Psoas muscle (tissue), 8 donors: ENCODE measurements around the gene SLC44A3. TPM values are rescaled to one million over a fixed set of nuclear protein-coding genes. Genes with fewer than 3 reads are reported as not detected.

Source experiments
- ATAC-seq, 4 donors: fragments of 200-7000 bp; cut with Tn5 transposase; one replicate each; pipeline ENCODE4 v1.9.1; 2020; ENCODE audit warnings: moderate library complexity in 3 of 4, mild to moderate bottlenecking in 2 of 4
- DNase-seq, 2 donors: peaks; one replicate each; pipeline ENCODE4 v3.0.0-alpha.2; 2020
- H3K27ac ChIP-seq: fragments of 200-600 bp; one replicate; pipeline ENCODE4 v1.8.0; 2022
- H3K27me3 ChIP-seq, 3 donors: fragments of 200-600 bp in 1 of 3; one replicate each; pipeline versions ENCODE4 v1.6.1 to v1.8.0; 2013 to 2022; ENCODE audit warnings: low read length in 2 of 3, mild to moderate bottlenecking in 2 of 3, moderate library complexity in 1 of 3; ENCODE audit not compliant: insufficient read depth in 3 of 3
- H3K36me3 ChIP-seq, 2 donors: fragments of 200-600 bp in 1 of 2; one replicate each; pipeline versions ENCODE4 v1.6.1 to v1.8.0; 2013 to 2022; ENCODE audit warnings: low read depth in 1 of 2, mild to moderate bottlenecking in 1 of 2, moderate library complexity in 1 of 2; ENCODE audit not compliant: insufficient read depth in 1 of 2
- H3K4me1 ChIP-seq: fragments of 200-600 bp; one replicate; pipeline ENCODE4 v1.8.0; 2022
- H3K4me3 ChIP-seq: fragments of 200-600 bp; one replicate; pipeline ENCODE4 v1.8.0; 2022; ENCODE audit warnings: mild to moderate bottlenecking
- H3K9me3 ChIP-seq: fragments of 200-600 bp; one replicate; pipeline ENCODE4 v1.8.0; 2022
- WGBS, 3 donors: extraction: QIAGEN DNeasy Blood & Tissue Kit; methylation state at CpG; one replicate each; pipeline versions ENCODE4 v1.1.6 to v1.1.7; 2013; 5-methylcytosine and 5-hydroxymethylcytosine counted together
- intact Hi-C, 2 donors: fragments of 100-400 bp; cut with DNase I; formaldehyde crosslinking; loops; one replicate each; pipeline versions ENCODE4 v1.11.0 to v1.14.2; 2022
- polyA plus RNA-seq, 3 donors: library from polyadenylated mRNA; stranded (reverse); fragments of 200-250 nt; gene quantifications; one replicate each; pipeline ENCODE4 v1.2.3, GENCODE V29; 2013
- total RNA-seq, 4 donors: library from RNA; stranded (reverse); fragmentation: NEBNext Ultra II Directional in 2 of 4; extraction: Animal tissue kit (Norgen Biotek cat#: 25700) in 2 of 4; gene quantifications; one replicate each; pipeline versions ENCODE4 v1.2.1 to v1.2.4, GENCODE V29; 2021 to 2023
- TF ChIP-seq, protein P1 (sequence below): fragments of 200-600 bp; IDR thresholded peaks from one replicate; pipeline ENCODE4 v1.8.0; 2022; ENCODE audit warnings: antibody characterized with exemption
- donor health status: healthy with polysubstance abuse.
- donor health status: DM: no; HTN: no; CAD: no; lungs with moderate emphysema.
- donor health status: Bipolar disorder and iron deficiency.
- donor health status: healthy.
- donor health status: DM: yes; HTN: yes; CAD: no.
- donor health status: DM: no; HTN: no; CAD: no.
- donor health status: DM: no; HTN: no; CAD: no.
- donor health status: DM: yes; HTN: yes; CAD: no.

Gene SLC44A3
- total and polyA plus RNA-seq, 7 donors: 0.04 to 0.58 (median 0.32) TPM; not detected in 2

DNA sequence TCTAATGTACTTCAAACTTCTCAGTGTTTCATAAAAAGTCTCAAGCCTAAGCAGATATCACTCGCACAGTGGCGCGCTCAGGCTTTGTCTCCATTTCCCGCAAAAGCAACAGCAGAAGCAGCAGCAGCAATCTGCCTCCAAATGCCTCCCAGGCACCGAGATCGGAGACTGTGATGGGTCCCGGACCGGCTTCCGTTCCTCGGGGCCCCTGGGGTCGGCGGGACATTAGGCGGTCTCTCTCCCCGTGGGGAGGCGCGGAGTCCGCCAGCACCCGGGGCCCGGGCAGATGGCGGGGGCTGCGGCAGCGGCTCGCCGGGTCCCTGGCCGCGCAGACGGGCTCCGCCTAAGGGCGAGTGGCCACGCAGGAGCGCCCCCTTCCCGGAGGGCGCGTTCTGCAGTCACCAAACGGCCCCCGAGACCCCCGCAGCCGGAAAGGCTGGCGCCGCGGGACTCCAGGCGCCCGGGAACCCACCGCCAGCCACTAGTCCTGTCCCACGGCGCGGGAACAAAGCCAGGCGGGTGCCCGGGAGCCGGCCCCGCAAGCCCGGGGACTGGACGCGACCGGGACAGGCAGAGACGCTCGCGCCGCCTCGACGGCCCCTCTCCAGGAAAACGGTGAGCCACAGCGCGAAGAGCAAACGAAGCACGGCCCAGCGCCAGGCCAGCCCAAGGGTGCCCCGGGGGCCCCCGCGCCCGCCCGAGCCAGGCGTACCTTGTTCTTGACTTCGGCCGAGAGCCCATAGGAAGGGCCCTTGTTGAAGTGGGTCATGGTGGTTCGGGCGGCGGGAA is 106.2 kb downstream of the SLC44A3 start:
- peaks cover 0 to 67% (median 21%) of the 10 kb centered on the region in 3 donors for H3K27me3 ChIP-seq
- WGBS, 3 donors: 0 to 1% (median 0%) methylated on average over 61 to 78 of the region's 78 CpGs
- TF ChIP-seq, protein P1, sequence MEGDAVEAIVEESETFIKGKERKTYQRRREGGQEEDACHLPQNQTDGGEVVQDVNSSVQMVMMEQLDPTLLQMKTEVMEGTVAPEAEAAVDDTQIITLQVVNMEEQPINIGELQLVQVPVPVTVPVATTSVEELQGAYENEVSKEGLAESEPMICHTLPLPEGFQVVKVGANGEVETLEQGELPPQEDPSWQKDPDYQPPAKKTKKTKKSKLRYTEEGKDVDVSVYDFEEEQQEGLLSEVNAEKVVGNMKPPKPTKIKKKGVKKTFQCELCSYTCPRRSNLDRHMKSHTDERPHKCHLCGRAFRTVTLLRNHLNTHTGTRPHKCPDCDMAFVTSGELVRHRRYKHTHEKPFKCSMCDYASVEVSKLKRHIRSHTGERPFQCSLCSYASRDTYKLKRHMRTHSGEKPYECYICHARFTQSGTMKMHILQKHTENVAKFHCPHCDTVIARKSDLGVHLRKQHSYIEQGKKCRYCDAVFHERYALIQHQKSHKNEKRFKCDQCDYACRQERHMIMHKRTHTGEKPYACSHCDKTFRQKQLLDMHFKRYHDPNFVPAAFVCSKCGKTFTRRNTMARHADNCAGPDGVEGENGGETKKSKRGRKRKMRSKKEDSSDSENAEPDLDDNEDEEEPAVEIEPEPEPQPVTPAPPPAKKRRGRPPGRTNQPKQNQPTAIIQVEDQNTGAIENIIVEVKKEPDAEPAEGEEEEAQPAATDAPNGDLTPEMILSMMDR: peak; percentile 4
- DNase-seq (peak; percentile 60 to 69), ATAC-seq (peak; percentile 43 to 66 (median 48))
- H3K9me3 ChIP-seq: no peaks in the 10 kb centered on the region
- intact Hi-C loops: loop anchor here in 1 of 2 donors (2.0 to 5.0 kb wide), 3 partner anchors 46 to 116 kb away; no protein-coding TSS in a partner anchor
- no peaks in the 10 kb centered on the region for H3K36me3 ChIP-seq
- peak overlapping the region; percentile 80 for H3K27ac ChIP-seq
- H3K4me1 ChIP-seq: peaks cover 5% of the 10 kb centered on the region
- peak overlapping the region; percentile 71 for H3K4me3 ChIP-seq

DNA sequence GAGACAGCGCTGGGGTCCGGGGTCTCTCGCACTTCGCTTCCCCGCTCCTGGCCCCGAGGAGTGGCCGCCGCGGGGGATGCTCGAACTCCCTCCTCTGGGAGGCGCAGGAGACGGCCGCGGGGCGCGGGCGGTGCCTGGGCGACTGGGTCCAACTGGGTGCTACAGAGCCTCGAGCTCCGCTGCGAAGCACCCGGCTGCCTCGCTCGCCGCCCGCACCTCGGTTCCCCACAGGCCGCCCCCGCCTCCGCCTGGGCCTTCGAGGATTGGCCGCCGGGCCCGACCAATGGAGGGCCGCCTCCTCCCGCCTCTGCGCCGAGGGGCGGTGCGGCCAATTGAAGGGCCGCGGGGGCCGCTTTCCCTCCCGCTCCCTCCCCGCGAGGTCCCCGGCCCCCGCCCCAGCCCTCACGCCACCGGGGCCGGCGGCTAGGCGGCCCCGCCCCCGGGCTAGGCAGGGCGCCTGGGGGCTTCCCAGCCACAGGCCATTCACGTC is 106.8 kb downstream of the SLC44A3 start, which contains the start of gene CNN3:
TSS of gene CNN3 (minus strand) at position 196 of the 490 bp plus-strand sequence. CDS start 216 bp downstream, outside the sequence.
- 0 to 1% (median 0%) methylated on average over 27 to 57 of the region's 57 CpGs for whole genome bisulfite sequencing, 3 donors
- intact Hi-C loops: loop anchor here in 1 of 2 donors (2.0 to 5.0 kb wide), 3 partner anchors 45 to 115 kb away; no protein-coding TSS in a partner anchor
- TF ChIP-seq, protein P1: no peak
- DNase-seq: peak; percentile 91 to 92
- ATAC-seq: peak; percentile 80 to 88 (median 88)
- peak within 1 kb of the TSS; percentile 71 for H3K4me3 ChIP-seq
- H3K4me1 ChIP-seq: peaks cover 5% of the 10 kb centered on the region
- no peaks in the 10 kb centered on the region for H3K36me3 ChIP-seq
- H3K9me3 ChIP-seq: no peaks in the 10 kb centered on the region
- peaks cover 0 to 67% (median 21%) of the 10 kb centered on the region in 3 donors for H3K27me3 ChIP-seq
- peak within 1 kb of the TSS; percentile 80 for H3K27ac ChIP-seq

GRCh38 chr1:94927405-94928175 is 107.4 kb downstream of the SLC44A3 start:
- no peak for ATAC-seq
- Histone ChIP-seq H3K36me3 (no peaks in the 10 kb centered on the region), H3K27me3 (peaks cover 0 to 64% (median 21%) of the 10 kb centered on the region in 3 donors), H3K27ac (peak overlapping the region; percentile 80), H3K4me1 (peaks cover 5% of the 10 kb centered on the region), H3K4me3 (peak overlapping the region; percentile 71), H3K9me3 (no peaks in the 10 kb centered on the region)
- WGBS, 3 donors: 9 to 15% (median 14%) methylated on average over 31 to 40 of the region's 40 CpGs
- TF ChIP-seq, protein P1: no peak
- DNase-seq: no peak
- intact Hi-C loops: loop anchor here in 1 of 2 donors (2.0 to 5.0 kb wide), 3 partner anchors 45 to 115 kb away; no protein-coding TSS in a partner anchor

DNA sequence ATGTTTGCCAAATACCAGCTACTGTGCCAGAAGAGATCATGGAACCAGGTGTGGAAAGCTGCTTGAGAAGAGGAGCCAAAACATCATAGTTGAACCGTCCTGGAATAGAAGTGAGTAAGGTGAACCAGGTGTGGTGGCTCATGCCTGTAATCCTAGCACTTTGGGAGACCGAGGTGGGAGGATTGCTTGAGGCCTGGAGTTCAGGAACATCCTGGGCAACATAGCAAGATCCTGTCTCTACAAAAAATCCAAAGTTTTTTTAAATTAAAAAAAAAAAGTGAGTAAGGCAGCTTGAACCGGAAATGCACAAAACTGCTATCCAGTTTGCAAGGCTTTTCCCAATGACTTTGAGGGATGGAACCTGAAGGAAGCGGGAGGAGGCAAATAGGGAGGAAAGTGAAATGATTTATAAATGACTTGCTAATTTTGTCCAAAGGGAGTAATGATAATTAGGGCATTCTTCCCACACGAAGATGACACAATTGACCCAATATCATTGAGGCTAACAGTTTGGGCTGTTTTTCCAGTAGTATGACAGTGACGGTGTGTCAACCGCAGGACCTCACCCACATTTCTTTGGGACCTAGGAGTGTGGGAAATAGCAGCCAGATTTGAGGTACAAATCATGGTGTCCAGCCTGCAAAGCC is 108.3 kb downstream of the SLC44A3 start:
- DNase-seq (no peak), ATAC-seq (no peak)
- Histone ChIP-seq H3K9me3 (no peaks in the 10 kb centered on the region), H3K27me3 (peaks cover 0 to 56% (median 21%) of the 10 kb centered on the region in 3 donors), H3K27ac (peak overlapping the region; percentile 80), H3K4me1 (peaks cover 5% of the 10 kb centered on the region), H3K4me3 (peak overlapping the region; percentile 71), H3K36me3 (no peaks in the 10 kb centered on the region)
- TF ChIP-seq, protein P1: no peak
- 53 to 72% (median 53%) methylated on average over 7 of the region's 7 CpGs for WGBS, 3 donors
- intact Hi-C loops: loop anchor here in 1 of 2 donors (5.0 kb wide), 2 partner anchors 44 to 114 kb away; no protein-coding TSS in a partner anchor
